IMR-90 (cell line): ENCODE results near the gene PRAMEF17.
"Not testable (repeated sequence)": the region's sequence is repeated elsewhere in the genome, so short reads cannot be mapped to it uniquely, and the experiment has no call there.

Experiments
- BHLHE40 ChIP-seq: fragments of 150-350 bp; IDR thresholded peaks from 2 replicates; pipeline ENCODE4 v1.6.1; 2016; ENCODE audit warnings: mild to moderate bottlenecking, low read depth, low read length
- CEBPB ChIP-seq: IDR thresholded peaks from 2 replicates; pipeline ENCODE4 v1.6.1; 2012; ENCODE audit warnings: low read depth, low read length, improper control_type of control experiment
- FOS ChIP-seq: fragments of 150-350 bp; IDR thresholded peaks from 2 replicates; pipeline ENCODE4 v1.6.1; 2016; ENCODE audit warnings: low read depth, low read length
- MAFK ChIP-seq: IDR thresholded peaks from 2 replicates; pipeline ENCODE4 v1.6.1; 2012; ENCODE audit warnings: low read depth, low read length, improper control_type of control experiment
- MAZ ChIP-seq: IDR thresholded peaks from 2 replicates; pipeline ENCODE4 v1.6.1; 2012; ENCODE audit warnings: low read depth, mild to moderate bottlenecking, low read length, improper control_type of control experiment, moderate library complexity, borderline replicate concordance
- POLR2A ChIP-seq: IDR thresholded peaks from 2 replicates; pipeline ENCODE4 v1.6.1; 2012; ENCODE audit warnings: mild to moderate bottlenecking, low read depth, low read length
- RAD21 ChIP-seq: IDR thresholded peaks from 2 replicates; pipeline ENCODE4 v1.6.1; 2012; ENCODE audit warnings: low read length, improper control_type of control experiment
- RCOR1 ChIP-seq: IDR thresholded peaks from 2 replicates; pipeline ENCODE4 v1.6.1; 2012; ENCODE audit warnings: mild to moderate bottlenecking, low read length, improper control_type of control experiment; ENCODE audit not compliant: insufficient replicate concordance
- RFX5 ChIP-seq: IDR thresholded peaks from 2 replicates; pipeline ENCODE4 v1.8.0; 2012; ENCODE audit warnings: low read depth, mild to moderate bottlenecking, low read length, moderate library complexity
- SMC3 ChIP-seq: fragments of 150-350 bp; IDR thresholded peaks from 2 replicates; pipeline ENCODE4 v1.6.1; 2016; ENCODE audit warnings: low read depth, mild to moderate bottlenecking, antibody characterized with exemption, low read length, moderate library complexity
- TF ChIP-seq, protein P1 (sequence below): conservative IDR thresholded peaks from 2 replicates; pipeline ENCODE4 v1.5.1; 2012; ENCODE audit warnings: mild to moderate bottlenecking, low read depth, low read length, improper control_type of control experiment
- TF ChIP-seq, protein P2 (sequence below): fragments of 150-350 bp; IDR thresholded peaks from 2 replicates; pipeline ENCODE4 v1.6.1; 2017; ENCODE audit warnings: mild to moderate bottlenecking, antibody characterized with exemption, low read length, low read depth

DNA sequence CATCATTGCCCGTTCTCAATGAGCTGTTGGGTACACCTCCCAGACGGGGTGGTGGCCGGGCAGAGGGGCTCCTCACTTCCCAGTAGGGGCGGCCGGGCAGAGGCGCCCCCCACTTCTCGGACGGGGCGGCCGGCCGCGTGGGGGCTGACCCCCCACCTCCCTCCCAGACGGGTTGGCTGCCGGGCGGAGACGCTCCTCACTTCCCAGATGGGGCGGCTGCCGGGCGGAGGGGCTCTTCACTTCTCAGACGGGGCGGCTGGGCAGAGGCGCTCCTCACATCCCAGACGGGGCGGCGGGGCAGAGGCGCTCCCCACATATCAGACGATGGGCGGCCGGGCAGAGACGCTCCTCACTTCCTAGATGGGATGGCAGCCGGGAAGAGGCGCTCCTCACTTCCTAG lies 5.3 kb downstream of the PRAMEF17 start:
- TF ChIP-seq, protein P1, sequence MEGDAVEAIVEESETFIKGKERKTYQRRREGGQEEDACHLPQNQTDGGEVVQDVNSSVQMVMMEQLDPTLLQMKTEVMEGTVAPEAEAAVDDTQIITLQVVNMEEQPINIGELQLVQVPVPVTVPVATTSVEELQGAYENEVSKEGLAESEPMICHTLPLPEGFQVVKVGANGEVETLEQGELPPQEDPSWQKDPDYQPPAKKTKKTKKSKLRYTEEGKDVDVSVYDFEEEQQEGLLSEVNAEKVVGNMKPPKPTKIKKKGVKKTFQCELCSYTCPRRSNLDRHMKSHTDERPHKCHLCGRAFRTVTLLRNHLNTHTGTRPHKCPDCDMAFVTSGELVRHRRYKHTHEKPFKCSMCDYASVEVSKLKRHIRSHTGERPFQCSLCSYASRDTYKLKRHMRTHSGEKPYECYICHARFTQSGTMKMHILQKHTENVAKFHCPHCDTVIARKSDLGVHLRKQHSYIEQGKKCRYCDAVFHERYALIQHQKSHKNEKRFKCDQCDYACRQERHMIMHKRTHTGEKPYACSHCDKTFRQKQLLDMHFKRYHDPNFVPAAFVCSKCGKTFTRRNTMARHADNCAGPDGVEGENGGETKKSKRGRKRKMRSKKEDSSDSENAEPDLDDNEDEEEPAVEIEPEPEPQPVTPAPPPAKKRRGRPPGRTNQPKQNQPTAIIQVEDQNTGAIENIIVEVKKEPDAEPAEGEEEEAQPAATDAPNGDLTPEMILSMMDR = not testable (repeated sequence)
- not testable (repeated sequence) for TF ChIP-seq RFX5, RAD21, BHLHE40, SMC3, MAFK, POLR2A, CEBPB, FOS, RCOR1, MAZ
- TF ChIP-seq, protein P2, sequence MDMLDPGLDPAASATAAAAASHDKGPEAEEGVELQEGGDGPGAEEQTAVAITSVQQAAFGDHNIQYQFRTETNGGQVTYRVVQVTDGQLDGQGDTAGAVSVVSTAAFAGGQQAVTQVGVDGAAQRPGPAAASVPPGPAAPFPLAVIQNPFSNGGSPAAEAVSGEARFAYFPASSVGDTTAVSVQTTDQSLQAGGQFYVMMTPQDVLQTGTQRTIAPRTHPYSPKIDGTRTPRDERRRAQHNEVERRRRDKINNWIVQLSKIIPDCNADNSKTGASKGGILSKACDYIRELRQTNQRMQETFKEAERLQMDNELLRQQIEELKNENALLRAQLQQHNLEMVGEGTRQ = not testable (repeated sequence)
